ENCODE data around the gene GGTLC2.
A peak's percentile ranks its signal among the peaks of the same experiment; 100 is the strongest.

The GGTLC2 gene

DNA sequence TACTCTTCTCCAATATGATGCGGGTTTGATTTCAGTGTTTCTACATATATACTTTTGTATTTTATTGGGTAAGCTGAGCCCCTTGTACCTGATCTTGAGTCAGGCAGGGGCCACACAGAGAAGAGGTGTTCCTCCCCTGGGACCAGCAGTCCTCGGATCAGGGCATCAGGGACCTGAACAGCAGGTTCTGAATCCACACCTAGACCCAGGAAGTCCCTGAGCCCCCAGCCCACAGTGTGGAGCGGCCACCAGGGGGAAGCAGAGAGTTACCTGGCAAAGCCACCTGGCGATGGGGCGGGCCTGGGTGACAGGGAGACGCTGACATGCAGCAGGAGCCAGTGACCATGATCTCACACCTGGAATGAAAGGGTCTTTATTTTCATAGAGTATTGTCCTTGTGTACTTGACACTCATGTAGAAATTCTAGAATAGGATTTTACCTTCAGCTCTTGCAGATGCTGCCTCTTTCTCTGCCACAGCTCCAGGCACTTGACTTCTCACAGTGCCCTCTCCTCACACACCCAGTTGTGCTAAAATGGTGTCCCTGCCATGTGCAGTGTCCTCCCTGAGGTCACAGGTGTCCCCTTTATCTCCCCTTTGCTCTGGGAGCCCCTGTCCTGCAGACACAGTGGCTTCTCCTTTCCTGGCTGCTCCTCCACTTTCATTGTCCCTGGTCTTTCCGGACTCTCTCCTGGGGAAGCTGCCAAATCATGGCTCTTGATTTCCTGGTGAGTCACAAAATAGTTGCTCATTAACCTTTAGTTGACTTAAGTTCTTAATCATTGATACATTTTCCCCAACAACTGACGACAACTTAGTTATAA is 48.5 kb downstream of the GGTLC2 start:
- peak; percentile 57 for DNase-seq

DNA sequence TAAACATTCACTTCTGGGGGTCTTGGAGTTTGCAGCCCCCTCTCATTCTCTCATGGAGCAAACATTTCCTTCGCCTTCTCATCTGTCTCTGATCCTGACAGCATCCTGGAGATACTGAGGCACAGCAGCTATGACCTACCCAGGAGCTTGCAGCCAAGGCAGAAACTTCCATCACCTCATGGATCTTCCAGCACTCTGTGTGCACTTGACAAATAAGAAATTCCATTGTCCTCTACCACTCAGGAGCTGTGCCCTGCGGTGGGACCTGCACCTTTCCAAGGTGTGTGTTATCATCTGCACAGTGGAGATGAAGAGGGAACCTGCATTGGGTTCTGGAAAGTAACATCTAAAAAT is 49.1 kb downstream of the GGTLC2 start:
- no peak for DNase-seq

DNA sequence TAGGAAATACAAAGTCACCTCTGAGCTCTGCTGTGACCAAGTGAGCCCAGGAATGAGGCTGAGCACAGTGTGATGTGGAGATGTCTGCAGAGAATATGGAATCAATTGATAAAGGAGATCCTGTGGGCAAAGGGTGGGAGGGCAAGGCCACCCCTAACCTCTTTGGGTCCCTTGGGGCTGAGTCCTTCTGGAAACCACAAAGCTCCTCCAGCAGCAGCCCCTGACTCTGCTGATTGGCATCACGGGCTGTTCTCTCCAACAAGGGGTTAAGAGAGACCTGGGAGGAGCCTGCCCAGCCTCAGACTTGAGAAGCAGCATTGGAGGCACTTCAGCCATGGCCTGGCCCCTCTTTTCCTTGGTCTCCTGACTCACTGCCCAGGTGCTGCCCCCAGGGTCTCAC is 49.7 kb downstream of the GGTLC2 start:
- no peak for DNase-seq

DNA sequence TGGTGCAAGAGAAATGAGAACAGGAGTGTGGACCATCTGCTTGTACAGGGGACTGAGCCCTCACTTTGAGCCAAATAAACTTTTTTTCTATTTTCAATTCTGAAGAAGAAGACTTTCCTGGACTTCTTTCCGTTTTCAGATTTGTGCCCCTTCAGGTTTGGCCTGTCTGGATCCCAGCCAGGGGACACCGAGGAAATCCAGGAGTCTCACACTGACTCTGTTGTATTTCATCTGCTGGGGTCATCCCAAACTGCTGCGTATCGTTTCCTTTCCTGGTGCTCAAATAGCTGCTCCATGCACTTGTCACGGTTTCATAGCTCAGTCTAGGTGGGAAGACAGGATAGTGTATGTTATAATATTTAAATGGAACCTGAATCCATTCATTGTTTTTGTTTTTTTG is 51.7 kb downstream of the GGTLC2 start:
- DNase-seq: no peak

All from NCI-H2171 (cell line).